Natural killer cell (primary cell): Measurements from ENCODE around the gene KLK5. TPM values are rescaled to one million over a fixed set of nuclear protein-coding genes. Genes with fewer than 3 reads are reported as not detected.

Source experiments
- ATAC-seq, 3 donors: fragments of 150-1000 bp in 2 of 3; fragments of 200-7000 bp in 1 of 3; cut with Tn5 transposase; 1 replicate in 1 of 3; 2 replicates in 2 of 3; pipeline ENCODE4 v1.10.0; 2021; ENCODE audit warnings: mild to moderate bottlenecking in 2 of 3, moderate library complexity in 2 of 3
- DNase-seq, 2 donors: peaks; one replicate each; pipeline versions ENCODE4 v3.0.0 to v3.0.0-alpha.2; 2013 to 2021; ENCODE audit warnings: mixed read lengths in 1 of 2
- H3K27ac ChIP-seq: one replicate; pipeline ENCODE4 v1.5.1; 2013; ENCODE audit warnings: mild to moderate bottlenecking, low read length
- H3K27me3 ChIP-seq: one replicate; pipeline ENCODE4 v1.6.1; 2013; ENCODE audit warnings: low read length; ENCODE audit not compliant: control insufficient read depth, insufficient read depth
- H3K36me3 ChIP-seq: one replicate; pipeline ENCODE4 v1.6.1; 2013; ENCODE audit warnings: low read length; ENCODE audit not compliant: control insufficient read depth, insufficient read depth
- H3K4me1 ChIP-seq: one replicate; pipeline ENCODE4 v1.6.1; 2013; ENCODE audit warnings: low read length; ENCODE audit not compliant: control insufficient read depth, insufficient read depth
- H3K4me3 ChIP-seq: one replicate; pipeline ENCODE4 v1.5.1; 2013; ENCODE audit warnings: low read length
- H3K9me3 ChIP-seq: one replicate; pipeline ENCODE4 v1.6.1; 2013; ENCODE audit warnings: low read length; ENCODE audit not compliant: control insufficient read depth, insufficient read depth
- H3K27ac Mint-ChIP-seq, 2 donors: one replicate each; pipeline ENCODE4 v1.8.0; 2022; ENCODE audit warnings: mild to moderate bottlenecking in 2 of 2, mixed read lengths in 2 of 2, moderate library complexity in 1 of 2
- H3K27me3 Mint-ChIP-seq, 2 donors: one replicate each; pipeline ENCODE4 v1.8.0; 2022; ENCODE audit warnings: low read depth in 2 of 2, mixed read lengths in 2 of 2
- H3K36me3 Mint-ChIP-seq: one replicate; pipeline ENCODE4 v1.8.0; 2022; ENCODE audit warnings: mixed read lengths
- H3K4me1 Mint-ChIP-seq, 2 donors: one replicate each; pipeline ENCODE4 v1.8.0; 2022; ENCODE audit warnings: mixed read lengths in 2 of 2
- H3K4me3 Mint-ChIP-seq: one replicate; pipeline ENCODE4 v1.8.0; 2022; ENCODE audit warnings: mild to moderate bottlenecking, moderate library complexity, mixed read lengths
- H3K9me3 Mint-ChIP-seq, 2 donors: one replicate each; pipeline ENCODE4 v1.8.0; 2022; ENCODE audit warnings: mixed read lengths in 2 of 2
- WGBS: methylation state at CpG from one replicate; pipeline ENCODE4 v1.1.7; 2013; ENCODE audit warnings: missing lambda C conversion rate; ENCODE audit not compliant: insufficient coverage; 5-methylcytosine and 5-hydroxymethylcytosine counted together
- intact Hi-C: fragments of 100-400 bp; cut with micrococcal nuclease; formaldehyde crosslinking; loops from one replicate; pipeline ENCODE4 v1.14.2; 2022
- total RNA-seq, 4 donors: library from RNA; stranded (reverse); fragments of 120-200 nt in 1 of 4; gene quantifications; one replicate each; pipeline versions ENCODE4 v1.2.3 to v1.2.4, GENCODE V29; 2013 to 2022
- TF ChIP-seq, protein P1 (sequence below): fragments of 200-600 bp; IDR thresholded peaks from one replicate; pipeline ENCODE4 v1.8.0; 2022; ENCODE audit warnings: antibody characterized with exemption

KLK5 gene
- total RNA-seq, 3 donors from 2014 or later (not counting 1 experiment from before 2014, with no cell fraction given), result not detected

DNA sequence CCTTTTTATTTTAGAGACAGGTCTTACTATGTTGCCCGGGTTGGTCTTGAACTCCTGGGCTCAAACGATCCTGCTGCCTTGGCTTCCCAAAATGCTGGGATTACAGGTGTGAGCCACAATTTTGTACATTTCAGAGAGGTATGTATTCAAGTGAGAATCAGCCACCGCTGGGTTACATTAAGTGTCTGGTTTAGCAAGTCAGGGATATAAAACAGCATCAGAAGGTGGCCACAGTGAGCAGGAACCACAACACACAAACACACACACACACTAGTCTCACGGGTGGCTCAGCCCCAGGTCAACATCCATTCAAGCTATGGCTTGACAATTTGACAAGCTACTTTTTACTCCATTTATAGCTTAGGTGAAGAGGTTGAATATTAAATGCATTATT, 20.2 kb downstream of the KLK5 start:
- H3K27ac Mint-ChIP-seq, result no peak overlapping the region
- peaks cover 24 to 28% of the 10 kb centered on the region in 2 donors for H3K27me3 Mint-ChIP-seq
- intact Hi-C loops, result loop anchor here (5.0 to 10.0 kb wide), 2 partner anchors 162 to 330 kb away; no protein-coding TSS in a partner anchor
- H3K9me3 ChIP-seq, result no peaks in the 10 kb centered on the region
- H3K4me1 Mint-ChIP-seq, result peaks cover 0 to 4% of the 10 kb centered on the region in 2 donors
- H3K36me3 Mint-ChIP-seq, result no peaks in the 10 kb centered on the region
- H3K36me3 ChIP-seq, result no peaks in the 10 kb centered on the region
- no peak overlapping the region for H3K27ac ChIP-seq
- no peaks in the 10 kb centered on the region for H3K27me3 ChIP-seq
- H3K4me1 ChIP-seq, result no peaks in the 10 kb centered on the region
- no peak for DNase-seq
- 86% methylated on average over 3 of the region's 4 CpGs for WGBS
- no peak for ATAC-seq
- H3K9me3 Mint-ChIP-seq, result no peaks in the 10 kb centered on the region
- TF ChIP-seq, protein P1, sequence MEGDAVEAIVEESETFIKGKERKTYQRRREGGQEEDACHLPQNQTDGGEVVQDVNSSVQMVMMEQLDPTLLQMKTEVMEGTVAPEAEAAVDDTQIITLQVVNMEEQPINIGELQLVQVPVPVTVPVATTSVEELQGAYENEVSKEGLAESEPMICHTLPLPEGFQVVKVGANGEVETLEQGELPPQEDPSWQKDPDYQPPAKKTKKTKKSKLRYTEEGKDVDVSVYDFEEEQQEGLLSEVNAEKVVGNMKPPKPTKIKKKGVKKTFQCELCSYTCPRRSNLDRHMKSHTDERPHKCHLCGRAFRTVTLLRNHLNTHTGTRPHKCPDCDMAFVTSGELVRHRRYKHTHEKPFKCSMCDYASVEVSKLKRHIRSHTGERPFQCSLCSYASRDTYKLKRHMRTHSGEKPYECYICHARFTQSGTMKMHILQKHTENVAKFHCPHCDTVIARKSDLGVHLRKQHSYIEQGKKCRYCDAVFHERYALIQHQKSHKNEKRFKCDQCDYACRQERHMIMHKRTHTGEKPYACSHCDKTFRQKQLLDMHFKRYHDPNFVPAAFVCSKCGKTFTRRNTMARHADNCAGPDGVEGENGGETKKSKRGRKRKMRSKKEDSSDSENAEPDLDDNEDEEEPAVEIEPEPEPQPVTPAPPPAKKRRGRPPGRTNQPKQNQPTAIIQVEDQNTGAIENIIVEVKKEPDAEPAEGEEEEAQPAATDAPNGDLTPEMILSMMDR, result no peak
- H3K4me3 Mint-ChIP-seq, result no peak overlapping the region
- no peak overlapping the region for H3K4me3 ChIP-seq

DNA sequence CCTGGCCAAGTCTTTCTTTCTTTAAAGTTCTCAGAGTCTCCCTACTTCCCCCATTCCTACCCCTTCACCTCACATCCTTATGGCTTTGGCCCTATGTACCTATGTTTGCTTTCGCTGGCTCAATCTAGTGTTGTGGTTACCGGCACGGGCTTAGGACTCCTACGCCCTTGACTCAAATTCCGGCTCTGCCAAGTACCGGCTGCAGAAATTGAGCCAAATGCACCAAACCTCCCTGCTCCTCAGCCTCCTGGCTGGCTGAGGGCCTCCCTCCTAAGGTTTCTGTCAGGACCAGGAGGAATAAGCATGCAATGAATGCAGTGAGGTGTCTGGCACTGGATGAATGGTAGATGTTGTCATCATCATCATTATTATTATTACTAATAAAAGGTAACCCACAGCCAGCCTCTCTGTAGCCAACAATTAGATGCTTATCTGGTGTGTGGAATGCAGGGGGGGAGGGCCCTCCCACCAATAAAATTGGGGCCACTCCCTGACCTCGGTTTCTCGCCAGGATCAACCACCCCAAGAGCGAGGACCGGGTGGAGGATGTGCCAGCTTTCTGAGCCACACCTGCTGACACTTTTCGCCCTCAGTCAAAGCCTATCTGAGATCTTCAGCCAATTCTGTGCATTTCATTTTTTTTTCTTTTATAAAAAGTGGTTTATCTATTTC, 20.7 kb downstream of the KLK5 start:
- intact Hi-C loops, result loop anchor here (5.0 to 10.0 kb wide), 2 partner anchors 163 to 330 kb away; no protein-coding TSS in a partner anchor
- H3K36me3 Mint-ChIP-seq, result no peaks in the 10 kb centered on the region
- H3K27ac Mint-ChIP-seq, result no peak overlapping the region
- peaks cover 19 to 30% of the 10 kb centered on the region in 2 donors for H3K27me3 Mint-ChIP-seq
- Histone ChIP-seq H3K4me3 (no peak overlapping the region), H3K9me3 (no peaks in the 10 kb centered on the region), H3K4me1 (no peaks in the 10 kb centered on the region), H3K27me3 (no peaks in the 10 kb centered on the region), H3K27ac (no peak overlapping the region), H3K36me3 (no peaks in the 10 kb centered on the region)
- ATAC-seq (no peak), DNase-seq (no peak)
- peaks cover 0 to 4% of the 10 kb centered on the region in 2 donors for H3K4me1 Mint-ChIP-seq
- 80% methylated on average over 11 of the region's 11 CpGs for WGBS
- no peak overlapping the region for H3K4me3 Mint-ChIP-seq
- H3K9me3 Mint-ChIP-seq, result no peaks in the 10 kb centered on the region
- TF ChIP-seq, protein P1, result no peak

DNA sequence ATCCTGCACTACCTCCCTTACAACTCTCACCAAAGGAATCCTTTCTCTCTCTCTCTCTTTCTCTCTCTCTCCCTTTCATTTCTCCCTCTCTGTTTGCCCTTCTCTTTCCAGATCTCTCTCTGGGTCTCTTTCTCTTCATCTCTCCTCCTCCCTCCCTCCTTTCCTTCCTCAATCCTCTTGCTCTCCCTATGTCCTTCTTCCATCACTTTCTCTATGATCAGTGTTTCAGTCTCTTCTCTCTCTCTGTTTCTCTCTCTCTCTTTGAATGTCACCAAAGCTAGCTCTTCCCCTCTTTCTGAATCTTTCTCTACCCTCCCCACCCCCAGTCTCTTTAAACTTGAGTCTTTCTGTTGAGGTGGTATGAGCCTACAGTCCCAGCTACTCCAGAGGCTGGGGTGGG, 21.8 kb downstream of the KLK5 start:
- intact Hi-C loops, result loop anchor here (2.0 to 10.0 kb wide), 3 partner anchors 164 to 331 kb away; no protein-coding TSS in a partner anchor
- H3K27me3 Mint-ChIP-seq, result peaks cover 19 to 30% of the 10 kb centered on the region in 2 donors
- no peak for ATAC-seq

More for the DNA sequence above, 21.8 kb downstream of the KLK5 start:
- H3K36me3 Mint-ChIP-seq, result no peaks in the 10 kb centered on the region
- no peak overlapping the region for H3K27ac Mint-ChIP-seq
- H3K9me3 ChIP-seq, result no peaks in the 10 kb centered on the region
- TF ChIP-seq, protein P1, result no peak
- H3K4me1 ChIP-seq, result no peaks in the 10 kb centered on the region
- H3K27ac ChIP-seq, result no peak overlapping the region
- H3K27me3 ChIP-seq, result no peaks in the 10 kb centered on the region
- no peaks in the 10 kb centered on the region for H3K9me3 Mint-ChIP-seq
- H3K4me3 ChIP-seq, result no peak overlapping the region
- H3K36me3 ChIP-seq, result no peaks in the 10 kb centered on the region
- no peak for DNase-seq
- peaks cover 0 to 4% of the 10 kb centered on the region in 2 donors for H3K4me1 Mint-ChIP-seq
- H3K4me3 Mint-ChIP-seq, result no peak overlapping the region
